Measurements from ENCODE around the gene HAUS2. TPM values are rescaled to one million over a fixed set of nuclear protein-coding genes. Genes with fewer than 3 reads are reported as not detected.

HAUS2 gene
- total RNA-seq: 10 to 100 TPM; 21.5 to 23.0 TPM

DNA sequence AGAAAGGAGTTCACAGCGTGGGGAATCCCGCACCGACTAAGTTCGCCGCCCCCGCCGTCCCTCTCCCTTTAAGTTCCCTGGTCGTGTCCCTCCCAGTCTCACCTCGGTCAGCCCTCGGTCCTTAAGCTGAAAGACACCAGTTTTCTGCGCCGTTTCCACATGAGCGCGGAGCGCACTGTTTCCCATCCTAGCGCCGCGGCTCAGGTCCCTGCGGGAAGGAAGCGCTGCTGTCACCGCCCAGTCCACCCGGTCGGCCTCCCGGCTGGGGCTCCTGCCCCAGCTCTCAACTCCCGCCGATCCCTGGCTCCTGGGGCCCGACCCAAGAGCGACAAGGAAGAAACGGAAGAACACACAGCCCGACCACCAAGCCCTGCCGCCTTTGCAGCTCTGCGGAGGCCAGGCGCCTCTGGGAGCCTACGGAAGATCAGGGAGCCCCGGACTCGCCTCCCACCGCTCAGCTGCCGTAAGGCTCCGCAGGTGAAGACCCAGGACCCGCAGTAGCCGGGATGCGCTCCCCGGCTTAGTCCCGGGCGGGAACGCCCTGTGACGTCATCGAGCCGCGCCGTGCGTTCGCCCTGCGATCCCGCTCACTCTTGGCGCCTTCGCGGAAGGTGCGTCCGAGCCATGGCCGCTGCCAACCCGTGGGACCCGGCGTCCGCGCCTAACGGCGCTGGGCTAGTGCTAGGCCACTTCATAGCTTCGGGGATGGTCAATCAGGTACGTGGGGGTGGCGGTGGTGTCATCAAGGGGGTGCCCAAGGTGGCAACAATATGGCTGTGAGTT, at the start of gene HAUS2, which contains the start of gene LRRC57:
Gene HAUS2 (plus strand): TSS at position 590 of the 783 bp plus-strand sequence. CDS start 35 bp downstream, at position 625.
Gene LRRC57 (minus strand): TSS at position 545 of the 783 bp plus-strand sequence. CDS start 359 bp downstream, at position 186.
- TF ChIP-seq, protein P1, sequence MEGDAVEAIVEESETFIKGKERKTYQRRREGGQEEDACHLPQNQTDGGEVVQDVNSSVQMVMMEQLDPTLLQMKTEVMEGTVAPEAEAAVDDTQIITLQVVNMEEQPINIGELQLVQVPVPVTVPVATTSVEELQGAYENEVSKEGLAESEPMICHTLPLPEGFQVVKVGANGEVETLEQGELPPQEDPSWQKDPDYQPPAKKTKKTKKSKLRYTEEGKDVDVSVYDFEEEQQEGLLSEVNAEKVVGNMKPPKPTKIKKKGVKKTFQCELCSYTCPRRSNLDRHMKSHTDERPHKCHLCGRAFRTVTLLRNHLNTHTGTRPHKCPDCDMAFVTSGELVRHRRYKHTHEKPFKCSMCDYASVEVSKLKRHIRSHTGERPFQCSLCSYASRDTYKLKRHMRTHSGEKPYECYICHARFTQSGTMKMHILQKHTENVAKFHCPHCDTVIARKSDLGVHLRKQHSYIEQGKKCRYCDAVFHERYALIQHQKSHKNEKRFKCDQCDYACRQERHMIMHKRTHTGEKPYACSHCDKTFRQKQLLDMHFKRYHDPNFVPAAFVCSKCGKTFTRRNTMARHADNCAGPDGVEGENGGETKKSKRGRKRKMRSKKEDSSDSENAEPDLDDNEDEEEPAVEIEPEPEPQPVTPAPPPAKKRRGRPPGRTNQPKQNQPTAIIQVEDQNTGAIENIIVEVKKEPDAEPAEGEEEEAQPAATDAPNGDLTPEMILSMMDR (IDR thresholded peaks at IDR 0.05): no peak
- Histone ChIP-seq H3K27me3 (no peaks in the 10 kb centered on the region), H3K4me1 (peaks cover 0 to 24% of the 10 kb centered on the region in 2 donors), H3K27ac (peak within 1 kb of the TSS; percentile 87 to 89), H3K36me3 (peaks cover 17% of the 10 kb centered on the region), H3K9me3 (no peaks in the 10 kb centered on the region), H3K4me3 (peak within 1 kb of the TSS; percentile 82 to 83)
- DNase-seq (ENCODE audit: low spot score): peak; percentile 81

DNA sequence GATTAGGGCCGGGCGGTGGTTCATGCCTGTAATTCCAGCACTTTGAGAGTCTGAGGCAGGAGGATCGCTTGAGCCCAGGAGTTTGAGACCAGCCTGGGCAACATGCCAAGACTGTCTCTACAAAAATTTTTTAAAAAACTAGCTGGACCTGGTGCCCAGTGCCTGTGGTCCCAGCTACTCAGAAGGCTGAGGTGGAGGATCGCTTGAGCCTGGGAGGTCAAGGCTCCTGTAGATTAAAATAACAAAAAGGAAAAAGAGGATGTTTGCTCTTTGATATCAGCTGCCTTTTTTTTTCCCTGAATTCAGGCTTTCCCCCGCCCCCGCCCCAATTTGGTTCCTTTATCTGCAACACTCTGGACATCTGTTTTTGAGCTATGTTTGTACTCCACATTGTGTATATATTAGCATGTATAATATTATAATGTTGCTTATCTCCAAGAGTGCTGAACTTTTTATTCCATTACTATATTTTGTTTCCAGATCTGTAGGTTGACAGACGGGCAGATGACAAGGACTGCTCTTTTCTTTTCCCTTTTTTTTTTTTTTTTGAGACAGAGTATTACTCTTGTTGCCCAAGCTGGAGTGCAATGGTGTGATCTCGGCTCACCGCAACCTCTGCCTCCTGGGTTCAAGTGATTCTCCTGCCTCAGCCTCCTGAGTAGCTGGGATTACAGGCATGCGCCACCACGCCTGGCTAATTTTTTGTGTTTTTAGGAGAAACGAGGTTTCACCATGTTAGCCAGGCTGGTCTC, 48.6 kb upstream of the HAUS2 start:
- H3K4me3 ChIP-seq: no peak overlapping the region
- H3K27me3 ChIP-seq: no peaks in the 10 kb centered on the region
- peaks cover 0 to 55% of the 10 kb centered on the region in 2 donors for H3K4me1 ChIP-seq
- H3K9me3 ChIP-seq: no peaks in the 10 kb centered on the region
- H3K27ac ChIP-seq: peak overlapping the region; percentile 44 to 57
- H3K36me3 ChIP-seq: no peaks in the 10 kb centered on the region
- TF ChIP-seq, protein P1 (IDR thresholded peaks at IDR 0.05): no peak
- no peak for DNase-seq (ENCODE audit: low spot score)

DNA sequence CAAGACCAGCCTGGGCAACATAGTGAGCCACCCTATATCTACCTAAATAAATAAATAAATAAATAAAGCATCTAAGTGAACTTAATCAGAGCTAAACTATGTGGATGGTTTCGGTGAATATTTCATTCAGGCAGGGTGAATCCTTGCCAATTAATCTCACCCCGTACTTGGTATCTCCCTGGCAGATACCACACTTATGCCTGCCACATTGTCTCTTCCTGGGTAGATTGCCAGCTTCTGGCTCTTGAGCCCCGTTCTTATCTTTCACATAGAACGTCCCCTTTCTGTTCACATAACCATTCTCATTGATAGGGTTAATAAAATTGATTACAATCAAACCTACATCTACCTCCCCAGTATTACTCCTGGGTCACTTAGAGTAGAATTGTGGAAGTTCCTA, 46.2 kb upstream of the HAUS2 start:
- no peaks in the 10 kb centered on the region for H3K27me3 ChIP-seq
- H3K4me3 ChIP-seq: no peak overlapping the region
- no peak overlapping the region for H3K27ac ChIP-seq
- no peaks in the 10 kb centered on the region for H3K36me3 ChIP-seq
- no peaks in the 10 kb centered on the region for H3K9me3 ChIP-seq
- peaks cover 0 to 49% of the 10 kb centered on the region in 2 donors for H3K4me1 ChIP-seq
- DNase-seq (ENCODE audit: low spot score): no peak
- TF ChIP-seq, protein P1 (IDR thresholded peaks at IDR 0.05): no peak

DNA sequence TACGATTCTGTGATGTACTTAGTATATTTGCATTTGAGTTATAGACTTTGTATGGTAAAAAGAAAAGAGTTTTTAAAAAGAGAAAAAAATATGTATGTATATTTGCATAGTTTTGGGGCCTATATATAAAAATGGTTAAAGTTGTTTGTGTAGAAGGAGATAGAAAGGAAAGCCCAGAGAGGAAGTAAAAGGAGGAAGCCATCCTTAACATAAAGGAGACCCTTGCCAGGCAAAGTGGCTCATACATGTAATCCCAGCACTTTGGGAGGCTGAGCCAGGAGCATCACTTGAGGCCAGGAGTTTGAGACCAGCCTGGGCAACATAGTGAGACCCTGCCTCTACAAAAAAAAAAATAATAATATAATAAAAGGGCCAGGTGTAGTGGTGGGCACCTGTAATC, 44.8 kb upstream of the HAUS2 start:
- Histone ChIP-seq H3K4me3 (no peak overlapping the region), H3K36me3 (no peaks in the 10 kb centered on the region), H3K4me1 (peaks cover 0 to 58% of the 10 kb centered on the region in 2 donors), H3K9me3 (no peaks in the 10 kb centered on the region), H3K27me3 (no peaks in the 10 kb centered on the region), H3K27ac (no peak overlapping the region)
- DNase-seq (ENCODE audit: low spot score): no peak
- TF ChIP-seq, protein P1 (IDR thresholded peaks at IDR 0.05): no peak

DNA sequence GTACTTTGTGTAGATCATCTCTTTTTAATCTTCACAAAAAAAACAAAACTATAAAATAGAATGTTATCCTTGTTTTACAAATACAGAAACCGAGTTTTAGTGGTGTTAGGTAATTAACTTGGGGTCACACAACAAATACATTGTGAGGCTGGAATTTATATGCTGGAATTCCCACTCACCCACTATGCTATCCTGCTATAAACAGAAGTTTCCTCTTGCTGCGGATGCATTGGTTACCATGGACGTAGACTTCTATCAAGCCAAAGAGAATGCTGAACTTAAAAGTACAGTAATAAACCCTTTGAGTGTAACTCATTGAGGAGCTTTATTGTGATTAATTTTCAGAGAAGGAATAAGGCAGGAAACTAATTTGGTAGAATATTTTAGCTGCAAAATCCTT, 44.0 kb upstream of the HAUS2 start:
- H3K36me3 ChIP-seq: no peaks in the 10 kb centered on the region
- no peak for DNase-seq (ENCODE audit: low spot score)
- TF ChIP-seq, protein P1 (IDR thresholded peaks at IDR 0.05): no peak

More for the DNA sequence above, 44.0 kb upstream of the HAUS2 start:
- Histone ChIP-seq H3K4me1 (peaks cover 0 to 52% of the 10 kb centered on the region in 2 donors), H3K9me3 (no peaks in the 10 kb centered on the region), H3K27ac (no peak overlapping the region), H3K27me3 (no peaks in the 10 kb centered on the region), H3K4me3 (no peak overlapping the region)

All from right atrium auricular region (tissue), 2 donors.